Fibroblast of pulmonary artery (primary cell): Measurements from ENCODE around the gene QRFP.

Experiments
- DNase-seq: peaks from one replicate; pipeline ENCODE4 v3.0.0-alpha.2; 2010; ENCODE audit warnings: low read depth
- H3K4me3 ChIP-seq: replicated peaks from 2 replicates; pipeline ENCODE4 v1.5.1; 2011; ENCODE audit warnings: low read depth, mild to moderate bottlenecking, control low read depth, low read length, moderate library complexity
- CTCF ChIP-seq: IDR thresholded peaks from 2 replicates; pipeline ENCODE4 v1.5.1; 2011; ENCODE audit warnings: mild to moderate bottlenecking, control low read depth, low read length, inconsistent platforms; ENCODE audit errors: missing control alignments

QRFP gene

GRCh38 chr9:130937146-130938076 lies 40.8 kb upstream of the QRFP start:
- no peak for DNase-seq
- TF ChIP-seq CTCF: no peak
- H3K4me3 ChIP-seq: no peak overlapping the region

- DNase-seq: peak; percentile 60
- no peak for TF ChIP-seq CTCF
- no peak overlapping the region for H3K4me3 ChIP-seq
These were observed 39.9 kb upstream of the QRFP start for GRCh38 chr9:130936285-130937117.

DNA sequence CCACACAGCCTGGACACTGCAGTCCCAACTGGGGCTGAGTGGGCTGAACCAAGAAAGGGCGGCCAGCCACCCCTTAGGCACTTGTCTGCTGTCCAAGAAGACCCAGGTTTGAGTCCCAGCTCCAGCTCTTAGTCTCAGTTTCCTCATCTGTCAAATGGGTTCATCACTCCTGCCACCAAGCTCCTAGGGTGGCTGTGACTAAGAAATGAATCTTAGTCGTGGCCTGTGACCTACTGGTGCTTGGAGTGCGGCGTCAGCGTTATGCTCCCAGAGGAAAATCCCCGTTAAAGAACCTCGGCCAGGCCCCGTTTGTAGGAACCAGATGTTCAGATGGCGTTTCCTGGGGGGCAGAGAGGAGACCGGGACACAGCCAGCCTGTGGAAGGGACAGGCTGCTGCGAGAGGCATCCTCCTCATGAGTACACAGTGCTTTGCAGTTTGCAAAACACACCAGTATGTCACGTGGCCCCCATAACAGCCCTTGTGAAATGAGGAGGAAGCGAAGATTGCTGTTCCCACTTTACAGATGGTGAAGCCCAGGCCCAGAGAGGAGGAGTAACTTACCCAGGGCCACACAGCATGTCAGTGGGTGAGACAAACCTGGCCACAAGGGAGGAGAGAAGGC lies 39.1 kb upstream of the QRFP start:
- DNase-seq: no peak

GRCh38 chr9:130934702-130935647 lies 38.4 kb upstream of the QRFP start:
- DNase-seq: no peak
- H3K4me3 ChIP-seq: no peak overlapping the region
- no peak for TF ChIP-seq CTCF

More for the DNA sequence above, 39.1 kb upstream of the QRFP start:
- H3K4me3 ChIP-seq: no peak overlapping the region
- no peak for TF ChIP-seq CTCF

DNA sequence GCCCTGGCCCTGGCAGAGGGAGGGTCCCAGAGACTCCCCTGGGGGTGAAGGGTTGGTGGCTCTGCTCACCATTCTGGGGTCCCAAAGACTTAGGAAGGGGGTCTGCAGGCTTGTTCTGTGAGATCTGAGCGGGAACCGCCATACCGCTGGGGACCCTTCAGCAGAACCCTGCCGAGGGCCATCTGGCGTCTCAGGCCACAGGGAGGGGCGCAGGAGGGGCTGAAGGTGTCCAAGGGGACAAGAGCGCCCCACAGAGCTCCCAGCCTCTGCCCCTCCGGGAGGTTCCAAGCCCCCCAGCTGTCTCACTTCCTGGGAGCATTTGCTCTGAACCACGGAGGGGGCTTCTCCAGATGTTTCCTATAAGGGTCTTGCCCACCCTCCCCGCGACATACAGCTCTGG lies 37.6 kb upstream of the QRFP start:
- DNase-seq: no peak
- no peak overlapping the region for H3K4me3 ChIP-seq
- no peak for TF ChIP-seq CTCF
